IMR-90 (cell line): Measurements from ENCODE around the gene CNOT3.

Source experiments
- POLR2A ChIP-seq: IDR thresholded peaks from 2 replicates; pipeline ENCODE4 v1.6.1; 2012; ENCODE audit warnings: mild to moderate bottlenecking, low read depth, low read length
- TF ChIP-seq, protein P1 (sequence below): fragments of 150-350 bp; IDR thresholded peaks from 2 replicates; pipeline ENCODE4 v1.6.1; 2017; ENCODE audit warnings: mild to moderate bottlenecking, antibody characterized with exemption, low read length, low read depth

DNA sequence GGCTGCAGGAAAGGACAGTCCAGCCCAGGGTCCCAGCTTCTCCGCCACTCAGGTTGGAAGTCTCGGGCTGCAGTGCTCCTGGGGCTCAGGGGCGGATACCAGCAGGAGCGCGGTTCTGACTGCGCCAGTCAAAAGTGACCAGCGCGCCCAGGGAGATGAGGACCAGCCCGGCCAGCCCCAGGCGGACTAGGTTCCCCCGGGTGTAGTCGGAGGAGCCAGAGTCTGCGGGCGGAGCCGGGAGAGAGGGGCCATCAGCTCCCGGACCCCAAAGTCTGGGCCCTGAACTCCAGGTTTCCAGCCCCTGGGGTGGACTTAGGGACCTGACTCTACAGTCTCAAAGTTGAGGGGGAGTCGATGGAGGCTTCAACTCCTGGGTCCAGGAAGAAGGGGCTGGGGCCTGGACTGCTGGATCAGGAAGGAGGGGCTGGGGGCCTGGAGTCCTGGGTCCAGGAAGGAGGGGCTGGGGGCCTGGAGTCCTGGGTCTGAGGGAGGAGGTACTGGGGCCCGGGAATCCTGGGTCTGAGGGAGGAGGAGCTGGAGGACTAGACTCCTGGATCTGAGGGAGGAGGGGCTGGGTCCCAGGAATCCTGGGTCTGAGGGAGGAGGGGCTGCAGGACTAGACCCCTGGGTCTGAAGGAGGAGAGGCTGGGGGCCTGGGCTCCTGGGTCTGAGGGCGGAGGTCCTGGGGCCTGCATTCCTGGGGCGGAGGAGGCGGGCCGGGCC is 42.3 kb upstream of the CNOT3 start:
- TF ChIP-seq, protein P1, sequence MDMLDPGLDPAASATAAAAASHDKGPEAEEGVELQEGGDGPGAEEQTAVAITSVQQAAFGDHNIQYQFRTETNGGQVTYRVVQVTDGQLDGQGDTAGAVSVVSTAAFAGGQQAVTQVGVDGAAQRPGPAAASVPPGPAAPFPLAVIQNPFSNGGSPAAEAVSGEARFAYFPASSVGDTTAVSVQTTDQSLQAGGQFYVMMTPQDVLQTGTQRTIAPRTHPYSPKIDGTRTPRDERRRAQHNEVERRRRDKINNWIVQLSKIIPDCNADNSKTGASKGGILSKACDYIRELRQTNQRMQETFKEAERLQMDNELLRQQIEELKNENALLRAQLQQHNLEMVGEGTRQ, result no peak
- TF ChIP-seq POLR2A, result no peak
